ENCODE measurements around the gene GAREM2.

Gene GAREM2

GRCh38 chr2:26178746-26179436 is 6.0 kb downstream of the GAREM2 start:
- Histone ChIP-seq H3K9me3 (ENCODE audit: control insufficient read depth, insufficient read depth, low read depth, low read length) (no peaks in the 10 kb centered on the region), H3K27me3 (ENCODE audit: control insufficient read depth, insufficient read depth, low read length) (peaks cover 37% of the 10 kb centered on the region), H3K4me3 (ENCODE audit: low read depth, low read length) (peak overlapping the region; percentile 69), H3K27ac (ENCODE audit: low read depth, low read length) (no peak overlapping the region), H3K4me1 (ENCODE audit: control insufficient read depth, insufficient read depth, low read length) (peaks cover 24% of the 10 kb centered on the region), H3K36me3 (ENCODE audit: control insufficient read depth, insufficient read depth, low read length) (peaks cover 4% of the 10 kb centered on the region; the same call in 1 of the 2 replicates), H3K9ac (ENCODE audit: low read length) (peak overlapping the region; percentile 5)

GRCh38 chr2:26179446-26179913 is 6.6 kb downstream of the GAREM2 start:
- no peaks in the 10 kb centered on the region for H3K9me3 ChIP-seq (ENCODE audit: control insufficient read depth, insufficient read depth, low read depth, low read length)
- peak overlapping the region; percentile 5 for H3K9ac ChIP-seq (ENCODE audit: low read length)
- H3K36me3 ChIP-seq (ENCODE audit: control insufficient read depth, insufficient read depth, low read length), result peaks cover 4% of the 10 kb centered on the region; the same call in 1 of the 2 replicates
- peaks cover 22% of the 10 kb centered on the region for H3K4me1 ChIP-seq (ENCODE audit: control insufficient read depth, insufficient read depth, low read length)
- no peak overlapping the region for H3K27ac ChIP-seq (ENCODE audit: low read depth, low read length)
- H3K4me3 ChIP-seq (ENCODE audit: low read depth, low read length), result peak overlapping the region; percentile 69
- peaks cover 37% of the 10 kb centered on the region for H3K27me3 ChIP-seq (ENCODE audit: control insufficient read depth, insufficient read depth, low read length)

GRCh38 chr2:26182441-26182840 is 9.6 kb downstream of the GAREM2 start:
- Histone ChIP-seq H3K27ac (ENCODE audit: low read depth, low read length) (no peak overlapping the region), H3K9ac (ENCODE audit: low read length) (no peak overlapping the region), H3K4me3 (ENCODE audit: low read depth, low read length) (no peak overlapping the region), H3K27me3 (ENCODE audit: control insufficient read depth, insufficient read depth, low read length) (peaks cover 40% of the 10 kb centered on the region), H3K4me1 (ENCODE audit: control insufficient read depth, insufficient read depth, low read length) (peaks cover 14% of the 10 kb centered on the region), H3K9me3 (ENCODE audit: control insufficient read depth, insufficient read depth, low read depth, low read length) (no peaks in the 10 kb centered on the region), H3K36me3 (ENCODE audit: control insufficient read depth, insufficient read depth, low read length) (no peaks in the 10 kb centered on the region)

- H3K4me3 ChIP-seq (ENCODE audit: low read depth, low read length), result no peak overlapping the region
- no peaks in the 10 kb centered on the region for H3K9me3 ChIP-seq (ENCODE audit: control insufficient read depth, insufficient read depth, low read depth, low read length)
- no peak overlapping the region for H3K27ac ChIP-seq (ENCODE audit: low read depth, low read length)
- peaks cover 40% of the 10 kb centered on the region for H3K27me3 ChIP-seq (ENCODE audit: control insufficient read depth, insufficient read depth, low read length)
- H3K36me3 ChIP-seq (ENCODE audit: control insufficient read depth, insufficient read depth, low read length), result no peaks in the 10 kb centered on the region
- H3K4me1 ChIP-seq (ENCODE audit: control insufficient read depth, insufficient read depth, low read length), result peaks cover 16% of the 10 kb centered on the region
- no peak overlapping the region for H3K9ac ChIP-seq (ENCODE audit: low read length)
These were observed 10.2 kb downstream of the GAREM2 start for GRCh38 chr2:26182887-26183630.

- H3K4me1 ChIP-seq (ENCODE audit: control insufficient read depth, insufficient read depth, low read length), result peaks cover 18% of the 10 kb centered on the region
- H3K27me3 ChIP-seq (ENCODE audit: control insufficient read depth, insufficient read depth, low read length), result peaks cover 40% of the 10 kb centered on the region
- H3K36me3 ChIP-seq (ENCODE audit: control insufficient read depth, insufficient read depth, low read length), result 0 out of 2 replicates have a peak, but pooled peaks cover 7% of the 10 kb centered on the region
- H3K4me3 ChIP-seq (ENCODE audit: low read depth, low read length), result peak overlapping the region; percentile 74
- H3K9ac ChIP-seq (ENCODE audit: low read length), result peak overlapping the region; percentile 79
- no peak overlapping the region for H3K27ac ChIP-seq (ENCODE audit: low read depth, low read length)
- no peaks in the 10 kb centered on the region for H3K9me3 ChIP-seq (ENCODE audit: control insufficient read depth, insufficient read depth, low read depth, low read length)
These were observed 11.2 kb downstream of the GAREM2 start for GRCh38 chr2:26184121-26184520.

- Histone ChIP-seq H3K9me3 (ENCODE audit: control insufficient read depth, insufficient read depth, low read depth, low read length) (no peaks in the 10 kb centered on the region), H3K4me3 (ENCODE audit: low read depth, low read length) (peak overlapping the region; percentile 74), H3K4me1 (ENCODE audit: control insufficient read depth, insufficient read depth, low read length) (peaks cover 13% of the 10 kb centered on the region), H3K27ac (ENCODE audit: low read depth, low read length) (no peak overlapping the region), H3K27me3 (ENCODE audit: control insufficient read depth, insufficient read depth, low read length) (peaks cover 40% of the 10 kb centered on the region), H3K36me3 (ENCODE audit: control insufficient read depth, insufficient read depth, low read length) (peaks cover 7% of the 10 kb centered on the region; the same call in 1 of the 2 replicates), H3K9ac (ENCODE audit: low read length) (peak overlapping the region; percentile 79)
These were observed 11.8 kb downstream of the GAREM2 start for GRCh38 chr2:26184555-26185303.

GRCh38 chr2:26185304-26185928 is 12.5 kb downstream of the GAREM2 start:
- peaks cover 8% of the 10 kb centered on the region; the same call in 1 of the 2 replicates for H3K4me1 ChIP-seq (ENCODE audit: control insufficient read depth, insufficient read depth, low read length)
- no peaks in the 10 kb centered on the region for H3K9me3 ChIP-seq (ENCODE audit: control insufficient read depth, insufficient read depth, low read depth, low read length)
- peak overlapping the region; percentile 57 for H3K9ac ChIP-seq (ENCODE audit: low read length)
- H3K27ac ChIP-seq (ENCODE audit: low read depth, low read length), result no peak overlapping the region
- H3K36me3 ChIP-seq (ENCODE audit: control insufficient read depth, insufficient read depth, low read length), result peaks cover 9% of the 10 kb centered on the region
- H3K4me3 ChIP-seq (ENCODE audit: low read depth, low read length), result peak overlapping the region; percentile 74
- peaks cover 35% of the 10 kb centered on the region for H3K27me3 ChIP-seq (ENCODE audit: control insufficient read depth, insufficient read depth, low read length)

- Histone ChIP-seq H3K36me3 (ENCODE audit: control insufficient read depth, insufficient read depth, low read length) (peaks cover 17% of the 10 kb centered on the region), H3K4me3 (ENCODE audit: low read depth, low read length) (peak overlapping the region; percentile 74; the same call in 1 of the 2 replicates), H3K27ac (ENCODE audit: low read depth, low read length) (no peak overlapping the region), H3K27me3 (ENCODE audit: control insufficient read depth, insufficient read depth, low read length) (peaks cover 35% of the 10 kb centered on the region), H3K9me3 (ENCODE audit: control insufficient read depth, insufficient read depth, low read depth, low read length) (no peaks in the 10 kb centered on the region), H3K4me1 (ENCODE audit: control insufficient read depth, insufficient read depth, low read length) (peaks cover 8% of the 10 kb centered on the region; the same call in 1 of the 2 replicates), H3K9ac (ENCODE audit: low read length) (no peak overlapping the region)
These were observed 13.3 kb downstream of the GAREM2 start for GRCh38 chr2:26185954-26186770.

GRCh38 chr2:26187114-26187513 is 14.2 kb downstream of the GAREM2 start:
- no peaks in the 10 kb centered on the region for H3K9me3 ChIP-seq (ENCODE audit: control insufficient read depth, insufficient read depth, low read depth, low read length)
- peaks cover 8% of the 10 kb centered on the region; the same call in 1 of the 2 replicates for H3K4me1 ChIP-seq (ENCODE audit: control insufficient read depth, insufficient read depth, low read length)
- H3K9ac ChIP-seq (ENCODE audit: low read length), result no peak overlapping the region
- H3K27ac ChIP-seq (ENCODE audit: low read depth, low read length), result no peak overlapping the region
- H3K36me3 ChIP-seq (ENCODE audit: control insufficient read depth, insufficient read depth, low read length), result peaks cover 26% of the 10 kb centered on the region
- H3K27me3 ChIP-seq (ENCODE audit: control insufficient read depth, insufficient read depth, low read length), result peaks cover 32% of the 10 kb centered on the region
- H3K4me3 ChIP-seq (ENCODE audit: low read depth, low read length), result no peak overlapping the region

Data from HUES6 (cell line).